ENCODE measurements around the gene TPMT.

The TPMT gene

GRCh38 chr6:18088419-18089296 lies 66.2 kb downstream of the TPMT start:
- peaks cover 5 to 11% of the 10 kb centered on the region in 2 donors for H3K9me3 Mint-ChIP-seq
- ATAC-seq (replicated peaks) = no peak
- no peak overlapping the region for H3K4me3 Mint-ChIP-seq
- peaks cover 0 to 6% of the 10 kb centered on the region in 2 donors for H3K27me3 Mint-ChIP-seq
- H3K4me1 Mint-ChIP-seq = no peaks in the 10 kb centered on the region
- no peak for DNase-seq
- no peak overlapping the region for H3K27ac Mint-ChIP-seq
- H3K36me3 Mint-ChIP-seq = peaks cover 0 to 3% of the 10 kb centered on the region in 2 donors

- no peaks in the 10 kb centered on the region for H3K4me1 Mint-ChIP-seq
- H3K36me3 Mint-ChIP-seq = peaks cover 0 to 3% of the 10 kb centered on the region in 2 donors
- H3K4me3 Mint-ChIP-seq = no peak overlapping the region
- H3K9me3 Mint-ChIP-seq = peaks cover 5 to 11% of the 10 kb centered on the region in 2 donors
- peaks cover 5 to 6% of the 10 kb centered on the region in 2 donors for H3K27me3 Mint-ChIP-seq
- ATAC-seq (replicated peaks) = no peak
- H3K27ac Mint-ChIP-seq = no peak overlapping the region
- DNase-seq = no peak
These were observed 67.3 kb downstream of the TPMT start for GRCh38 chr6:18087396-18088165.

- no peak for ATAC-seq (replicated peaks)
- H3K4me1 Mint-ChIP-seq = peaks cover 0 to 3% of the 10 kb centered on the region in 2 donors
These were observed 73.7 kb downstream of the TPMT start for GRCh38 chr6:18081025-18081668.

GRCh38 chr6:18080544-18080943 lies 74.3 kb downstream of the TPMT start:
- Mint-ChIP-seq H3K4me3 (no peak overlapping the region), H3K27me3 (peaks cover 5 to 6% of the 10 kb centered on the region in 2 donors)
- no peak for ATAC-seq (replicated peaks)

More at GRCh38 chr6:18081025-18081668, 73.7 kb downstream of the TPMT start:
- H3K27ac Mint-ChIP-seq = no peak overlapping the region
- DNase-seq = no peak
- H3K4me3 Mint-ChIP-seq = no peak overlapping the region
- H3K9me3 Mint-ChIP-seq = peaks cover 2 to 4% of the 10 kb centered on the region in 2 donors
- no peaks in the 10 kb centered on the region for H3K36me3 Mint-ChIP-seq
- peaks cover 5 to 6% of the 10 kb centered on the region in 2 donors for H3K27me3 Mint-ChIP-seq

GRCh38 chr6:18078866-18079265 lies 76.0 kb downstream of the TPMT start:
- H3K36me3 Mint-ChIP-seq = peaks cover 0 to 8% of the 10 kb centered on the region in 2 donors
- no peak overlapping the region for H3K4me3 Mint-ChIP-seq
- H3K9me3 Mint-ChIP-seq = peaks cover 10 to 11% of the 10 kb centered on the region in 2 donors

More at GRCh38 chr6:18080544-18080943, 74.3 kb downstream of the TPMT start:
- H3K9me3 Mint-ChIP-seq = peaks cover 6 to 8% of the 10 kb centered on the region in 2 donors
- H3K27ac Mint-ChIP-seq = no peak overlapping the region
- DNase-seq = no peak
- H3K4me1 Mint-ChIP-seq = peaks cover 0 to 3% of the 10 kb centered on the region in 2 donors
- peaks cover 0 to 4% of the 10 kb centered on the region in 2 donors for H3K36me3 Mint-ChIP-seq

More at GRCh38 chr6:18078866-18079265, 76.0 kb downstream of the TPMT start:
- Mint-ChIP-seq H3K27ac (no peak overlapping the region), H3K4me1 (peaks cover 0 to 3% of the 10 kb centered on the region in 2 donors), H3K27me3 (peaks cover 5 to 6% of the 10 kb centered on the region in 2 donors)
- ATAC-seq (replicated peaks) (peak; percentile 48 to 65), DNase-seq (no peak)
